Endothelial cell of umbilical vein (primary cell): ENCODE measurements around the gene BIK. TPM values are rescaled to one million over a fixed set of nuclear protein-coding genes. Genes with fewer than 3 reads are reported as not detected.

Source experiments
- BruUV-seq: library from RNA; stranded (reverse); fragments of 400-500 nt; replicated peaks from 2 replicates; lab custom pipeline; 2021; lab: Mats Ljungman, UMichigan
- CTCF ChIA-PET: fragments of 300-600, 350-600 bp; sonication (Branson Sonifier 250); formaldehyde crosslinking; loops from one replicate; lab custom pipeline; 2021; ENCODE audit warnings: antibody characterized with exemption, inconsistent platforms; lab: Charles Lee
- POLR2A ChIA-PET: fragments of 300-600, 350-600 bp; sonication (Branson Sonifier 250); formaldehyde crosslinking; loops from one replicate; lab custom pipeline; 2021; ENCODE audit warnings: antibody characterized with exemption, inconsistent platforms; lab: Charles Lee
- DNase-seq: peaks from one replicate; pipeline ENCODE4 v3.0.0-alpha.2; 2011; ENCODE audit warnings: low read depth, low spot score
- FAIRE-seq: peaks from 2 replicates; lab custom pipeline; 2011; peaks lifted over from hg19 to GRCh38; lab: Jason Lieb, UNC
- H2AFZ ChIP-seq: 2 replicates; pipeline ENCODE4 v1.6.0; 2012; ENCODE audit warnings: low read depth, low read length, control low read depth, inconsistent platforms
- H3K27ac ChIP-seq: 2 replicates; pipeline ENCODE4 v1.5.1; 2011; ENCODE audit warnings: low read depth, mild to moderate bottlenecking, control low read depth, low read length, moderate library complexity; ENCODE audit not compliant: insufficient read depth
- H3K27me3 ChIP-seq, 2 experiments: 2 replicates each; pipeline versions ENCODE4 v1.6.0 to v1.6.1; 2011; ENCODE audit warnings: low read length in 2 of 2, mixed read lengths in 1 of 2; ENCODE audit not compliant: control insufficient read depth in 2 of 2, insufficient read depth in 2 of 2
- H3K36me3 ChIP-seq, 2 experiments: 2 replicates in 1 of 2; 3 replicates in 1 of 2; pipeline ENCODE4 v1.5.1; 2011; ENCODE audit warnings: low read length in 2 of 2, mild to moderate bottlenecking in 1 of 2, moderate library complexity in 1 of 2; ENCODE audit not compliant: control insufficient read depth in 2 of 2, insufficient read depth in 2 of 2; ENCODE audit errors: extremely low read depth in 1 of 2
- H3K4me1 ChIP-seq: 3 replicates; pipeline ENCODE4 v1.5.1; 2011; ENCODE audit warnings: mild to moderate bottlenecking, low read length; ENCODE audit not compliant: control insufficient read depth, insufficient read depth; ENCODE audit errors: extremely low read depth
- H3K4me2 ChIP-seq: 2 replicates; pipeline ENCODE4 v1.6.1; 2011; ENCODE audit warnings: low read length, control low read depth, mixed read lengths; ENCODE audit not compliant: insufficient read depth
- H3K4me3 ChIP-seq, 3 experiments: fragments of 200-600 bp in 1 of 3; sonication (generic), shearing (Covaris generic) in 1 of 3; replicated peaks in 1 of 3; 2 replicates each; pipeline ENCODE4 v1.5.1; 2011 to 2016; ENCODE audit warnings: control low read depth in 3 of 3, low read length in 3 of 3, mild to moderate bottlenecking in 2 of 3, inconsistent platforms in 1 of 3, low read depth in 1 of 3, moderate library complexity in 1 of 3; ENCODE audit not compliant: insufficient read depth in 1 of 3
- H3K79me2 ChIP-seq: 2 replicates; pipeline ENCODE4 v1.6.0; 2012; ENCODE audit warnings: low read length, inconsistent platforms; ENCODE audit not compliant: control insufficient read depth, insufficient read depth
- H3K9ac ChIP-seq: replicated peaks from 2 replicates; pipeline ENCODE3; 2011; ENCODE audit warnings: low read length, control low read depth; ENCODE audit not compliant: insufficient read depth; ENCODE audit errors: extremely low read depth
- H3K9me1 ChIP-seq: replicated peaks from 3 replicates; pipeline ENCODE4 v1.6.0; 2011; ENCODE audit warnings: mild to moderate bottlenecking, low read length; ENCODE audit not compliant: control insufficient read depth, insufficient read depth; ENCODE audit errors: extremely low read depth
- H3K9me3 ChIP-seq: replicated peaks from 2 replicates; pipeline ENCODE4 v1.5.1; 2012; ENCODE audit warnings: low read length, inconsistent platforms; ENCODE audit not compliant: control insufficient read depth, insufficient read depth
- H4K20me1 ChIP-seq: replicated peaks from 2 replicates; pipeline ENCODE3; 2011; ENCODE audit warnings: mild to moderate bottlenecking, low read length; ENCODE audit not compliant: control insufficient read depth, insufficient read depth; ENCODE audit errors: extremely low read depth
- EZH2 ChIP-seq: IDR thresholded peaks from 2 replicates; pipeline ENCODE4 v1.6.1; 2012; ENCODE audit warnings: borderline replicate concordance, low read depth, mild to moderate bottlenecking, moderate library complexity, low read length, inconsistent platforms; ENCODE audit not compliant: severe bottlenecking
- FOS ChIP-seq: IDR thresholded peaks from 2 replicates; pipeline ENCODE4 v1.6.1; 2011; ENCODE audit warnings: mild to moderate bottlenecking, low read length, moderate library complexity, borderline replicate concordance; ENCODE audit not compliant: insufficient read depth
- GATA2 ChIP-seq: IDR thresholded peaks from 2 replicates; pipeline ENCODE4 v1.7.0; 2011; ENCODE audit warnings: low read depth, mild to moderate bottlenecking, moderate library complexity, mixed read lengths, low read length; ENCODE audit not compliant: insufficient read length, insufficient read depth
- JUN ChIP-seq: IDR thresholded peaks from 2 replicates; pipeline ENCODE4 v1.6.1; 2011; ENCODE audit warnings: borderline replicate concordance, low read depth; ENCODE audit not compliant: insufficient read length, insufficient read depth
- MYC ChIP-seq: IDR thresholded peaks from one replicate; pipeline ENCODE4 v1.6.1; 2011; ENCODE audit warnings: mild to moderate bottlenecking, low read depth, low read length
- POLR2A ChIP-seq: IDR thresholded peaks from 2 replicates; pipeline ENCODE4 v1.6.1; 2012; ENCODE audit warnings: low read depth, mild to moderate bottlenecking, control low read depth, low read length
- POLR2AphosphoS5 ChIP-seq: IDR thresholded peaks from 2 replicates; pipeline ENCODE4 v1.6.1; 2012; ENCODE audit warnings: low read depth, mild to moderate bottlenecking, control low read depth, low read length, moderate library complexity; ENCODE audit not compliant: insufficient read depth
- dilution Hi-C: fragments of 300-500 bp; cut with MboI; formaldehyde crosslinking; loops from one replicate; pipeline ENCODE4 v1.15.0; 2019; ENCODE audit warnings: low sequenced_read_pairs; ENCODE audit not compliant: extremely low pct_ligation_motif_present
- intact Hi-C: fragments of 100-400 bp; cut with micrococcal nuclease; formaldehyde crosslinking; loops from one replicate; pipeline ENCODE4 v1.10.0; 2022
- polyA plus RNA-seq, 4 experiments: library from polyadenylated mRNA; depleted of rRNA in 3 of 4; stranded (reverse) in 3 of 4; unstranded in 1 of 4; fragments of >200 nt; gene quantifications; 2 replicates each; pipeline versions ENCODE4 v1.2.1 to v1.2.3, GENCODE V29; 2011 to 2012; ENCODE audit warnings: missing spikeins in 1 of 4
- total RNA-seq: library from RNA; stranded (reverse); gene quantifications from 2 replicates; pipeline ENCODE4 v1.2.3, GENCODE V29; 2021
- TF ChIP-seq, protein P1 (sequence below), 2 donors: IDR thresholded peaks; 1 replicate in 1 of 2; 2 replicates in 1 of 2; pipeline ENCODE4 v1.5.1; 2011; ENCODE audit warnings: low read length in 2 of 2, mild to moderate bottlenecking in 2 of 2, moderate library complexity in 2 of 2, control low read depth in 1 of 2, inconsistent platforms in 1 of 2, low read depth in 1 of 2; ENCODE audit not compliant: insufficient read depth in 1 of 2; ENCODE audit errors: extremely low read depth in 1 of 2
- TF ChIP-seq, protein P2 (sequence below): IDR thresholded peaks from 2 replicates; pipeline ENCODE4 v1.6.1; 2011; ENCODE audit not compliant: insufficient read depth, insufficient read length

Gene BIK
- total and polyA plus RNA-seq, 2 donors (not counting 3 experiments of a cell fraction or from before 2014, with no cell fraction given), result 0.49 to 0.95 TPM

DNA sequence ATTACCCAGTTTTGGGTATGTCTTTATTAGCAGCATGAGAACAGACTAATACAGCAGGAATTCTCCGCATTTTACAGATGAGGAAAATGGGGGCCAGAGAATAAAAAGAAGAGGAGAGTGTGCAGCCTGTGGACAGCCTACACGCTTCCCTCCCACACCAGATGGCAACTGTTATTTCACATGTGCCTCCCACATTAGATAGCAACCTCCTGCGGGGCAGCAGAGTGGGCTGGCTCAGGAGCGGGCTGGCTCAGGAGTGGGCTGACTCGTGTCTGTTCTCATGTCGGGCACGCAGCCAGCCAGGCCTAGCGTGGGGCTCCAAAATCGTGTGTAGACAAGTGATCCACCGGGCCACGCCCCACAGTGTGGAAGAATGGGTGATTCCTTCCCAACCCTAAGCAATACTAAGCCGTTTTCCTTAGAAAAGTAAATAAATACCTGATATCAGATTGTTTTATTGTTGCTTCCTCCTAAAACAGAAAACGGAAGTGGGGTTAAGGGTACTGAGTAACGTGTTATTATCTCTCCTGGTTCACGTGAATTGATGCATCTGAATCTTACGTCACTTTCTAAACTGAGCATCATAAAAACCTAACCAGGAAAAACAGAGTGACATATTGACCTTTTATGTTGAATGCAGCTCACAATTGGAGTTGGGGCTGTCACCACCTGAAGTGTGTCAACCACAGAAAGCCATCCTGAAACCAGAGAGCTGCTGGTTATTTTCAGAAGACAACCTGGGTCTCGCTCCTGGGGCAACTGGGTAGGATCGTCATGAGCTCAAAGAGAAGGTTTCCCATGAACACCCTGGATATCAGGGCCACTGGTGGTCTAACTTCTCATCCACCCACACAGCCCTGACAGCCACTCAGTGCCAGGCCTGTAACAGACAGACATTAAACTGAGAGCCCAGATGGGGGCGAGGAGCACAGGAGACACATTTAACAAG lies 24.6 kb upstream of the BIK start:
- Histone ChIP-seq H3K4me1 (peaks cover 4% of the 10 kb centered on the region), H3K27ac (no peak overlapping the region), H3K4me2 (no peak overlapping the region), H3K9me3 (no peaks in the 10 kb centered on the region), H2AFZ (no peak overlapping the region), H3K79me2 (no peaks in the 10 kb centered on the region), H4K20me1 (no peaks in the 10 kb centered on the region), H3K36me3 (no peaks in the 10 kb centered on the region), H3K9me1 (no peaks in the 10 kb centered on the region), H3K27me3 (no peaks in the 10 kb centered on the region), H3K4me3 (no peak overlapping the region), H3K9ac (no peak overlapping the region)
- ChIA-PET POLR2A (no interaction called here), CTCF (interaction anchor here (1.5 kb wide), 1 partner anchor 15 kb away, joined by 3 read pairs; no protein-coding TSS in a partner anchor)
- dilution Hi-C loops (no loop called here), intact Hi-C loops (loop anchor here (5.0 kb wide), 1 partner anchor 219 kb away; no protein-coding TSS in a partner anchor)
- no TSS peak for BruUV-seq
- no peak for DNase-seq
- FAIRE-seq, result no peak
- TF ChIP-seq FOS (no peak), EZH2 (no peak), GATA2 (no peak), JUN (no peak), MYC (no peak), POLR2AphosphoS5 (no peak), POLR2A (no peak)
- TF ChIP-seq, protein P1, sequence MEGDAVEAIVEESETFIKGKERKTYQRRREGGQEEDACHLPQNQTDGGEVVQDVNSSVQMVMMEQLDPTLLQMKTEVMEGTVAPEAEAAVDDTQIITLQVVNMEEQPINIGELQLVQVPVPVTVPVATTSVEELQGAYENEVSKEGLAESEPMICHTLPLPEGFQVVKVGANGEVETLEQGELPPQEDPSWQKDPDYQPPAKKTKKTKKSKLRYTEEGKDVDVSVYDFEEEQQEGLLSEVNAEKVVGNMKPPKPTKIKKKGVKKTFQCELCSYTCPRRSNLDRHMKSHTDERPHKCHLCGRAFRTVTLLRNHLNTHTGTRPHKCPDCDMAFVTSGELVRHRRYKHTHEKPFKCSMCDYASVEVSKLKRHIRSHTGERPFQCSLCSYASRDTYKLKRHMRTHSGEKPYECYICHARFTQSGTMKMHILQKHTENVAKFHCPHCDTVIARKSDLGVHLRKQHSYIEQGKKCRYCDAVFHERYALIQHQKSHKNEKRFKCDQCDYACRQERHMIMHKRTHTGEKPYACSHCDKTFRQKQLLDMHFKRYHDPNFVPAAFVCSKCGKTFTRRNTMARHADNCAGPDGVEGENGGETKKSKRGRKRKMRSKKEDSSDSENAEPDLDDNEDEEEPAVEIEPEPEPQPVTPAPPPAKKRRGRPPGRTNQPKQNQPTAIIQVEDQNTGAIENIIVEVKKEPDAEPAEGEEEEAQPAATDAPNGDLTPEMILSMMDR (IDR thresholded peaks at IDR 0.05; ENCODE audit: extremely low read depth in 1 of 2, insufficient read depth in 1 of 2, low read depth in 1 of 2, low read length in 2 of 2), result no peak
- TF ChIP-seq, protein P2, sequence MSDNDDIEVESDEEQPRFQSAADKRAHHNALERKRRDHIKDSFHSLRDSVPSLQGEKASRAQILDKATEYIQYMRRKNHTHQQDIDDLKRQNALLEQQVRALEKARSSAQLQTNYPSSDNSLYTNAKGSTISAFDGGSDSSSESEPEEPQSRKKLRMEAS, result no peak
